Vagina (tissue), 2 donors: ENCODE data around the gene DDR2. TPM values are rescaled to one million over a fixed set of nuclear protein-coding genes. Genes with fewer than 3 reads are reported as not detected.
A peak's percentile ranks its signal among the peaks of the same experiment; 100 is the strongest.

Experiments used
- DNase-seq, 2 donors: peaks; one replicate each; pipeline ENCODE4 v3.0.0-alpha.2; 2017; ENCODE audit errors: extremely low spot score in 2 of 2
- H3K27ac ChIP-seq: fragments of 200-600 bp; sonication (generic); one replicate; pipeline ENCODE4 v1.5.1; 2019
- H3K27me3 ChIP-seq: fragments of 200-600 bp; sonication (generic); one replicate; pipeline ENCODE4 v1.5.1; 2019
- H3K36me3 ChIP-seq, 2 donors: fragments of 200-600 bp; sonication (generic); one replicate each; pipeline ENCODE4 v1.5.1; 2017 to 2019
- H3K4me1 ChIP-seq: fragments of 200-600 bp; sonication (generic); one replicate; pipeline ENCODE4 v1.5.1; 2019
- H3K4me3 ChIP-seq, 2 donors: fragments of 200-600 bp; sonication (generic); 1 replicate in 1 of 2; 2 replicates in 1 of 2; pipeline ENCODE4 v1.5.1; 2016 to 2019
- H3K9me3 ChIP-seq: fragments of 200-600 bp; sonication (generic); one replicate; pipeline ENCODE4 v1.5.1; 2019
- CTCF ChIP-seq, 3 experiments: fragments of 450-650 bp in 2 of 3; fragments of 200-600 bp in 1 of 3; sonication (generic) in 1 of 3; IDR thresholded peaks; one replicate each; pipeline ENCODE4 v1.5.1; 2017 to 2019; ENCODE audit warnings: antibody characterized with exemption in 3 of 3, mild to moderate bottlenecking in 2 of 3, moderate library complexity in 2 of 3
- POLR2A ChIP-seq, 2 donors: fragments of 450-650 bp; IDR thresholded peaks; one replicate each; pipeline ENCODE4 v1.6.1; 2017; ENCODE audit warnings: antibody characterized with exemption in 2 of 2, mild to moderate bottlenecking in 2 of 2, moderate library complexity in 2 of 2
- POLR2AphosphoS5 ChIP-seq, 2 donors: sonication (generic); formaldehyde crosslinking; IDR thresholded peaks; one replicate each; pipeline ENCODE4 v1.9.0; 2017; ENCODE audit warnings: antibody characterized with exemption in 2 of 2, mild to moderate bottlenecking in 2 of 2, low read depth in 1 of 2; ENCODE audit not compliant: insufficient read depth in 1 of 2
- intact Hi-C: fragments of 100-400 bp; cut with DNase I; formaldehyde crosslinking; loops from one replicate; pipeline ENCODE4 v1.15.1; 2023
- total RNA-seq: library from RNA; depleted of rRNA; stranded (reverse); fragments of >200 nt; gene quantifications from one replicate; pipeline ENCODE4 v1.2.3, GENCODE V29; 2016

DDR2 gene
- total RNA-seq, 1 donor from 2014 or later, result 153 TPM

GRCh38 chr1:162663086-162663485, 30.8 kb downstream of the DDR2 start:
- H3K27ac ChIP-seq, result peak overlapping the region; percentile 46
- intact Hi-C loops, result no loop called here
- peaks cover 6% of the 10 kb centered on the region for H3K4me1 ChIP-seq
- no peak overlapping the region for H3K4me3 ChIP-seq
- H3K9me3 ChIP-seq, result no peaks in the 10 kb centered on the region
- no peak for DNase-seq
- H3K27me3 ChIP-seq, result no peaks in the 10 kb centered on the region
- no peaks in the 10 kb centered on the region for H3K36me3 ChIP-seq
- TF ChIP-seq POLR2A (IDR thresholded peaks at IDR 0.05), result no peak
- TF ChIP-seq CTCF (IDR thresholded peaks at IDR 0.05), result no peak
- TF ChIP-seq POLR2AphosphoS5 (IDR thresholded peaks at IDR 0.05; ENCODE audit: insufficient read depth in 1 of 2, low read depth in 1 of 2), result no peak

DNA sequence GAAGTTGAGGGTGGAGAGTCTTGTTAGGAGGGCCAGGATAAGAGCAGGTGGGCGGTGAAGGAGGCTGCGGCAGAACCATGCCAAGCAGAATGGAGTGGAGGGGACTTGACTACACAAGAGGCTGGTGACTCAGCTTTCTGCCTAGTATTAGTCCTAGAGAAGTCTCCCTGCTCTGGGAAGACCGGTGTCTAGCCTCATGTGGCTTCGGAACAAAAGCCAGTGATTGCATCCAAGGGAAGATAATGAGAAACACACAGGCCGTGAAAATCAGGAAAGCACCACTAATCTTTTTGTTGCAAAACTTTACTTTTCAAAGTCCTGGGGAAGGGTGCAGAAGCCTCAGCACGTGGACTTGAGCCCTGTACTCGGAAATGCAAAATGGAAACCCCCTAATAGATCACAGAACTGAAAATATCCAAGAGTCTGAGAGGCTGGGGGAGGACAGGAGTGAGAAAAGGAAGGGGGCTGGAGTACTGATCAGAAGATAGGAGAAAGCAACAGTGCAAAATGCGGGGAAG, 31.4 kb downstream of the DDR2 start:
- no peak for TF ChIP-seq CTCF (IDR thresholded peaks at IDR 0.05)
- no peak for TF ChIP-seq POLR2AphosphoS5 (IDR thresholded peaks at IDR 0.05; ENCODE audit: insufficient read depth in 1 of 2, low read depth in 1 of 2)
- no peak for TF ChIP-seq POLR2A (IDR thresholded peaks at IDR 0.05)
- Histone ChIP-seq H3K4me1 (peaks cover 6% of the 10 kb centered on the region), H3K4me3 (no peak overlapping the region), H3K36me3 (no peaks in the 10 kb centered on the region), H3K27ac (peak overlapping the region; percentile 46), H3K27me3 (no peaks in the 10 kb centered on the region), H3K9me3 (no peaks in the 10 kb centered on the region)
- intact Hi-C loops, result no loop called here
- DNase-seq, result no peak

DNA sequence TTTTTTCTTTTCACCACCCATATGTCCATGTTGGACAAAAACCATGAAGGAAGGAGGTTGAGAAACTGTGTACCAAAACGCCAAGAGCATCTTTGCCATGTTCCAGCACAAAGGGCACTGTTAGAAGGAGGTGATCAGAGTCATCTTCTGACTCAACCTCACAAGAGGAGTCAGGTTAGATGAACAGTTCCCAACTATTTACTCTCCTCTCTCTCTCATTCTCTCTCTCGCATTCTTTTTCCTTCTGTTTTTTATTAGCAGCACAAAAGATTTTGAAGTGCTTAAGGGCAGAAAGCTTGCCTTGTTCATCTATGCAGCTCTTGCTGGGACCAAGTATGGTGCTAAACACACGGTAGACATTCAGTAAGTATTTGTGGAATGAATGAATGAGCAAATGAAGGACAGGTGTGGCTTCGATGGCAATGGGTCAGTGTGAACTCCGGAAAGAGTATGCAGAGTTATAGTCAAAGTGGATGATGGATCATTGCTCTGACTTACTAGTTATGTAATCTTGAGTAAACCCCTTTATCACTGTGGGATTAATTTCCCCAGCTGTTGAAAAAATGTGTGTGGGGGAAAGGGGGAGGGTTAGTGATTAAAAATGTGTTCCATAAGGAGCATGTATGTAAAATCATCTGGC, 33.9 kb downstream of the DDR2 start:
- intact Hi-C loops, result no loop called here
- H3K27me3 ChIP-seq, result no peaks in the 10 kb centered on the region
- TF ChIP-seq POLR2AphosphoS5 (IDR thresholded peaks at IDR 0.05; ENCODE audit: insufficient read depth in 1 of 2, low read depth in 1 of 2), result no peak
- no peak for TF ChIP-seq POLR2A (IDR thresholded peaks at IDR 0.05)
- no peak for TF ChIP-seq CTCF (IDR thresholded peaks at IDR 0.05)
- no peaks in the 10 kb centered on the region for H3K9me3 ChIP-seq
- no peak for DNase-seq
- H3K36me3 ChIP-seq, result no peaks in the 10 kb centered on the region
- H3K4me1 ChIP-seq, result peaks cover 11% of the 10 kb centered on the region
- no peak overlapping the region for H3K27ac ChIP-seq
- H3K4me3 ChIP-seq, result no peak overlapping the region

DNA sequence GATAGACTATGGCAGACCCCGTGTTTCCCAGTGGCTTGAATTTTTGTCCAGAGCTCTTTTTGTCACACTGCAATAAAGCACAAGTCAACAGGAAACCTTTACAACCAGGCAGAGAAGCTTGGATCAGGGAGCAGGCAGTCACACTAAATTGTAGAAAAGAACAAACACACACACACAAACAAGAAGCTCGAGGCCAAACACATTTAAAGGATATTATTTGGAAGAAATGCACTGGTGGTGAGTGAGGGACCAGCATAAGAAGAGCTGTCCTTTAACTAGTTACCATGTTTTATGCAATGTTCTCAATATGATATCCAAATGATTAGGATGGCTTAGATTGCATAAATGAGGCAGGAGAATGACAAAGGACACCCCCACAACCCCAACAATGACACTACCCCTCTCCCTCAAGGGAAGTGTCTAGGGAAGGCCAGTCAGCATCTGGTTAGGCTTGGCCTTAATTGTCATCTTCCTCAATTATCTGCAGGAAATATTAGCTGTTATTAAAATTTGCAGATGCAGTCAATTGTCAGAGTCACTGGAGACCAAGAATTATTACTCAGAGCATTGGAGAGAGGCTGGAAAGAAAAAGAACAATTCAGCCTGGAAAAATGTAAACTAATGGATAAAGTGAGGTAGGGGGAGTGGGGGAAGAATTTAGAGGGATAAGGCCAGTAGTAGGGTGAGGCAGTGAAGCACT, 35.3 kb downstream of the DDR2 start:
- Histone ChIP-seq H3K9me3 (no peaks in the 10 kb centered on the region), H3K27ac (no peak overlapping the region), H3K27me3 (no peaks in the 10 kb centered on the region), H3K4me1 (peaks cover 25% of the 10 kb centered on the region), H3K4me3 (no peak overlapping the region), H3K36me3 (no peaks in the 10 kb centered on the region)
- no peak for DNase-seq
- intact Hi-C loops, result no loop called here
- TF ChIP-seq CTCF (IDR thresholded peaks at IDR 0.05) (no peak), POLR2AphosphoS5 (IDR thresholded peaks at IDR 0.05; ENCODE audit: insufficient read depth in 1 of 2, low read depth in 1 of 2) (no peak), POLR2A (IDR thresholded peaks at IDR 0.05) (no peak)
